NCI-H1105 (cell line): ENCODE data around the gene OTUB1.
"Not testable (repeated sequence)": the region's sequence is repeated elsewhere in the genome, so short reads cannot be mapped to it uniquely, and the experiment has no call there.

Source experiments
- DNase-seq: peaks from one replicate; lab custom pipeline; 2025; lab: John Stamatoyannopoulos, UW

The OTUB1 gene

DNA sequence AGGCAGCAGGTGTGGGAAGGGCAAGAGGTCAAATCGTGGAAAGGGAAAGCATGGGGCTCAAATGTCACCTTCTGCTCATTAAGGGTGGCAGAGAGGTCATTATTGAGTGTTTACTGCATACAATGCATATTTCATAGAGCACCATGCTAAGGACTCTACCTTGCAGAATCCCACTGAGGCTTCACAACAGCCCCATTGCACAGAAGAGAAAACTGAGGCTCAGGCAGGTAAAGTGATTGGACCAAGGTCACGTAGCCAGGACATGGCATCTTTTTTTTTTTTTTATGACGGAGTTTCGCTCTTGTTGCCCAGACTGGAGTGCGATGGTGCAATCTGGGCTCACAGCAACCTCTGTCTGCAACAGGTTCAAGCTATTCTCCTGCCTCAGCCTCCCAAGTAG lies 57.3 kb downstream of the OTUB1 start:
- DNase-seq: no peak

DNA sequence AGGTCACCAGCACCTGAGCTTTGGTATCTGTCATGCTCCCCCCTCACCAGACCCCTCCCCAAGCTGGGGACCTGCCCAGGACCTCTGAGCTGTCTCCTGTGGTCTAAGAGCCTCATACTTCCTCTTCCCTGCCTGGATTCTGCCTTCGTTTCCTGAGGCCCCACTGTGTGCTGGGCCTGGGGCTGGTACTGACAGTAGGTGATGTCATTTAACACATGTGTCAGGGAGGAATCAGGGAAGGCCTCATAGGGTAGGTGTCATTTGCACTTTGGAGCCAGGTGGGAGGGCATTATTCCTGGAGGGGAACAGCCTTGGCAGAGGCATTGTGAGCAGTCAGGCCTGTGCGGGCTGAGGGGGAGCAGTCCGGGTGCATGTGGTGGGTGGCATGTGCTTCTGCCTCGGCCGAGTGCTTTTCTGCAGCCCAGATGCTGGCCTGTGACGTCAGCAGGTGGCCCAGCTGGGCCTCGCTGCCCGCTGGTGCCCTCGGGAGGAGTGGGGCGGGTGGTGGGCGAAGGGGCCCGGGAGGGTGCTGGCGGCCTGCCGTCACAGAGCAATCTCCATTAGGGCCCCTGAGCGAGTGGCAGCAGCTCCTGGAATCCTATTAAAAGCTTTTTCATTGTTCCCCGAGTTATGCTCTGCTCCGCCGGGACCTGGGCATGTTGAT lies 58.6 kb downstream of the OTUB1 start:
- DNase-seq: no peak

DNA sequence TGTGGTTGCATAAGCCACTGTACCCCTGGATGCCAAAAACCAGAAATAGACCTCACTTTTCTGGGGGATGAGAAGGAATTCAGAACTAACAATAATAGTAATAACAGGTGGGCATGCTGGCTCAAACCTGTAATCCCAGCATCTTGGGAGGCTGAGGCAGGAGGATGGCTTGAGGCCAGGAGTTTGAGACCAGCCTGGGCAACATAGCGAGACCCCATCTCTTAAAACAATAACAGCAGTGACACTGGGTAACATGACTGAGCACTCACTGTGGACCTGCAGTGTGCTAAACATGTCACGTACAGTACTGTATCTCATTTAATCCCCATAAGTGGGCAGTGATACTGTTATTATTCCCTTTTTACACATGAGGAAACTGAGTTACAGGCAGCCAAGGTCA lies 59.5 kb downstream of the OTUB1 start:
- DNase-seq: no peak

DNA sequence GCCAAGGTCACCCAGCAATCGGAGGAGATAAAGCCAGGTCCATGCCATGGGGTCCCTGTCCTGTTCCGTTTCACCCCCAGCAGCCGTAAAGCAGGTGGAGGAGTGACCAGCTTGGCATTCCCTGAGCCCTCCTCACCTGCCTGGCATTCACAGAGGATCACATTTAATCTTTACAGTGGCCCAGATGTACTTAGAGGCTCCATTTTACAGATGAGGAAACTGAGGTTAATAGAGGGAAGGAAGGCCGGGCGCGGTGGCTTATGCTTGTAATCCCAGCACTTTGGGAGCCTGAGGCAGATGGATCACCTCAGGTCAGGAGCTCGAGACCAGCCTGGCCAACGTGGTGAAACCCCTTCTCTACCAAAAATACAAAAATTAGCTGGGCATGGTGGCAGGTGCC lies 61.1 kb downstream of the OTUB1 start:
- not testable (repeated sequence) for DNase-seq
